Neural cell (in vitro differentiated cells): Measurements from ENCODE around the gene CD248. TPM values are rescaled to one million over a fixed set of nuclear protein-coding genes. Genes with fewer than 3 reads are reported as not detected.
A peak's percentile ranks its signal among the peaks of the same experiment; 100 is the strongest.

ENCODE experiments used
- H2AFZ ChIP-seq: fragments of 200-600, 300-800 bp; sonication (generic), shearing (Covaris generic); 2 replicates; pipeline ENCODE4 v1.6.0; 2014; ENCODE audit warnings: low read depth, mild to moderate bottlenecking, antibody characterized with exemption, low read length, moderate library complexity
- H3F3A ChIP-seq: fragments of 200-600 bp; shearing (Covaris generic); 2 replicates; pipeline ENCODE4 v1.6.1; 2016; ENCODE audit warnings: mild to moderate bottlenecking, moderate library complexity, mixed read lengths, antibody characterized with exemption, low read length; ENCODE audit not compliant: insufficient read depth, poor library complexity, severe bottlenecking
- H3K27ac ChIP-seq: fragments of 200-600, 300-800 bp; sonication (generic), shearing (Covaris generic); 2 replicates; pipeline ENCODE4 v1.5.1; 2014; ENCODE audit warnings: mild to moderate bottlenecking, low read length, moderate library complexity
- H3K27me3 ChIP-seq: fragments of 300-800, 200-600 bp; sonication (generic), shearing (Covaris generic); 2 replicates; pipeline ENCODE4 v1.6.0; 2014; ENCODE audit warnings: mild to moderate bottlenecking, low read depth, low read length, moderate library complexity; ENCODE audit not compliant: insufficient read depth
- H3K36me3 ChIP-seq: fragments of 300-800, 200-600 bp; sonication (generic), shearing (Covaris generic); 2 replicates; pipeline ENCODE4 v1.5.1; 2014; ENCODE audit warnings: mild to moderate bottlenecking, antibody characterized with exemption, low read length, moderate library complexity; ENCODE audit not compliant: insufficient read depth
- H3K4me2 ChIP-seq: fragments of 300-800, 200-600 bp; sonication (generic), shearing (Covaris generic); 2 replicates; pipeline ENCODE4 v1.6.0; 2014; ENCODE audit warnings: mild to moderate bottlenecking, low read length
- H3K4me3 ChIP-seq: fragments of 300-800, 200-600 bp; sonication (generic), shearing (Covaris generic); 2 replicates; pipeline ENCODE4 v1.5.1; 2014; ENCODE audit warnings: mild to moderate bottlenecking, low read length, moderate library complexity
- H3K79me2 ChIP-seq: fragments of 200-600 bp; shearing (Covaris generic); replicated peaks from 2 replicates; pipeline ENCODE4 v1.6.0; 2014; ENCODE audit warnings: mild to moderate bottlenecking, low read length, moderate library complexity; ENCODE audit not compliant: insufficient read depth
- H3K9ac ChIP-seq: fragments of 300-800, 200-600 bp; sonication (generic), shearing (Covaris generic); 2 replicates; pipeline ENCODE4 v1.6.1; 2016; ENCODE audit warnings: mild to moderate bottlenecking, low read length, mixed read lengths
- H3K9me2 ChIP-seq: fragments of 200-600 bp; shearing (Covaris generic); 2 replicates; pipeline ENCODE4 v1.6.1; 2016; ENCODE audit warnings: mild to moderate bottlenecking, low read length, mixed read lengths; ENCODE audit not compliant: insufficient read depth
- H3K9me3 ChIP-seq: fragments of 200-600, 300-800 bp; sonication (generic), shearing (Covaris generic); 2 replicates; pipeline ENCODE4 v1.6.1; 2016; ENCODE audit warnings: mild to moderate bottlenecking, mixed run types, low read length, moderate library complexity, mixed read lengths
- H4K20me1 ChIP-seq: fragments of 200-600 bp; shearing (Covaris generic); 2 replicates; pipeline ENCODE4 v1.6.1; 2016; ENCODE audit warnings: mild to moderate bottlenecking, mixed run types; ENCODE audit not compliant: insufficient read depth
- CTCF ChIP-seq: fragments of 450-650 bp; IDR thresholded peaks from 2 replicates; pipeline ENCODE4 v1.5.1; 2014; ENCODE audit warnings: antibody characterized with exemption, mild to moderate bottlenecking, moderate library complexity; ENCODE audit not compliant: poor library complexity, severe bottlenecking
- EP300 ChIP-seq: fragments of 450-650 bp; conservative IDR thresholded peaks from 2 replicates; pipeline ENCODE4 v1.6.1; 2014; ENCODE audit warnings: antibody characterized with exemption, mild to moderate bottlenecking, moderate library complexity; ENCODE audit not compliant: poor library complexity, severe bottlenecking
- EZH2 ChIP-seq: fragments of 200-600, 300-800 bp; shearing (Covaris generic), sonication (generic); IDR thresholded peaks from 2 replicates; pipeline ENCODE4 v1.6.1; 2014; ENCODE audit warnings: antibody characterized with exemption, low read length, borderline replicate concordance, mild to moderate bottlenecking; ENCODE audit not compliant: insufficient read depth, poor library complexity, severe bottlenecking
- MXI1 ChIP-seq: fragments of 450-650 bp; conservative IDR thresholded peaks from 2 replicates; pipeline ENCODE4 v1.6.1; 2014; ENCODE audit warnings: antibody characterized with exemption, mild to moderate bottlenecking; ENCODE audit not compliant: poor library complexity, severe bottlenecking
- POLR2AphosphoS5 ChIP-seq: IDR thresholded peaks from 2 replicates; pipeline ENCODE4 v1.6.1; 2012
- RAD21 ChIP-seq: fragments of 450-650 bp; conservative IDR thresholded peaks from 2 replicates; pipeline ENCODE4 v1.6.1; 2014; ENCODE audit warnings: antibody characterized with exemption, mild to moderate bottlenecking, moderate library complexity
- REST ChIP-seq: IDR thresholded peaks from 2 replicates; pipeline ENCODE4 v1.6.1; 2012; ENCODE audit warnings: borderline replicate concordance
- SMC3 ChIP-seq: fragments of 450-650 bp; conservative IDR thresholded peaks from 2 replicates; pipeline ENCODE4 v1.6.1; 2014; ENCODE audit warnings: antibody characterized with exemption, mild to moderate bottlenecking, moderate library complexity; ENCODE audit not compliant: poor library complexity
- TAF1 ChIP-seq: IDR thresholded peaks from 2 replicates; pipeline ENCODE4 v1.6.1; 2012; ENCODE audit warnings: low read depth
- polyA plus RNA-seq: library from polyadenylated mRNA; depleted of rRNA; stranded (reverse); fragments of >200 nt; gene quantifications from 2 replicates; pipeline ENCODE4 v1.2.3, GENCODE V29; 2014

Gene CD248
- polyA plus RNA-seq, 1 donor from 2014 or later = not detected

GRCh38 chr11:66329165-66329673 lies 12.4 kb upstream of the CD248 start:
- Histone ChIP-seq H3K9me2 (no peaks in the 10 kb centered on the region), H3K4me2 (no peak overlapping the region), H3K4me3 (no peak overlapping the region), H3K79me2 (no peaks in the 10 kb centered on the region), H3K36me3 (no peaks in the 10 kb centered on the region), H3F3A (no peaks in the 10 kb centered on the region), H4K20me1 (no peaks in the 10 kb centered on the region), H3K9ac (no peak overlapping the region), H3K27ac (no peak overlapping the region), H3K9me3 (no peaks in the 10 kb centered on the region), H2AFZ (no peak overlapping the region), H3K27me3 (no peaks in the 10 kb centered on the region)
- TF ChIP-seq EP300 = no peak
- no peak for TF ChIP-seq RAD21
- no peak for TF ChIP-seq CTCF
- TF ChIP-seq TAF1 = no peak
- TF ChIP-seq POLR2AphosphoS5 = no peak
- TF ChIP-seq REST = no peak
- no peak for TF ChIP-seq SMC3
- no peak for TF ChIP-seq MXI1
- TF ChIP-seq EZH2 = no peak

GRCh38 chr11:66328302-66329144 lies 11.7 kb upstream of the CD248 start:
- Histone ChIP-seq H4K20me1 (no peaks in the 10 kb centered on the region), H3K36me3 (no peaks in the 10 kb centered on the region), H3K27ac (no peak overlapping the region), H3K9ac (peak overlapping the region; percentile 14), H3K27me3 (no peaks in the 10 kb centered on the region), H3K4me2 (no peak overlapping the region), H3K9me3 (no peaks in the 10 kb centered on the region), H3F3A (no peaks in the 10 kb centered on the region), H3K9me2 (no peaks in the 10 kb centered on the region), H3K79me2 (no peaks in the 10 kb centered on the region), H3K4me3 (no peak overlapping the region), H2AFZ (no peak overlapping the region)
- peak; percentile 79 for TF ChIP-seq RAD21
- TF ChIP-seq EZH2 = no peak
- TF ChIP-seq MXI1 = peak; percentile 61
- TF ChIP-seq SMC3 = peak; percentile 90
- TF ChIP-seq CTCF = peak; percentile 91
